ENCODE measurements around the gene AUTS2. TPM values are rescaled to one million over a fixed set of nuclear protein-coding genes. Genes with fewer than 3 reads are reported as not detected.

AUTS2 gene
- total RNA-seq, 1 experiment from 2014 or later: 50.0 TPM

DNA sequence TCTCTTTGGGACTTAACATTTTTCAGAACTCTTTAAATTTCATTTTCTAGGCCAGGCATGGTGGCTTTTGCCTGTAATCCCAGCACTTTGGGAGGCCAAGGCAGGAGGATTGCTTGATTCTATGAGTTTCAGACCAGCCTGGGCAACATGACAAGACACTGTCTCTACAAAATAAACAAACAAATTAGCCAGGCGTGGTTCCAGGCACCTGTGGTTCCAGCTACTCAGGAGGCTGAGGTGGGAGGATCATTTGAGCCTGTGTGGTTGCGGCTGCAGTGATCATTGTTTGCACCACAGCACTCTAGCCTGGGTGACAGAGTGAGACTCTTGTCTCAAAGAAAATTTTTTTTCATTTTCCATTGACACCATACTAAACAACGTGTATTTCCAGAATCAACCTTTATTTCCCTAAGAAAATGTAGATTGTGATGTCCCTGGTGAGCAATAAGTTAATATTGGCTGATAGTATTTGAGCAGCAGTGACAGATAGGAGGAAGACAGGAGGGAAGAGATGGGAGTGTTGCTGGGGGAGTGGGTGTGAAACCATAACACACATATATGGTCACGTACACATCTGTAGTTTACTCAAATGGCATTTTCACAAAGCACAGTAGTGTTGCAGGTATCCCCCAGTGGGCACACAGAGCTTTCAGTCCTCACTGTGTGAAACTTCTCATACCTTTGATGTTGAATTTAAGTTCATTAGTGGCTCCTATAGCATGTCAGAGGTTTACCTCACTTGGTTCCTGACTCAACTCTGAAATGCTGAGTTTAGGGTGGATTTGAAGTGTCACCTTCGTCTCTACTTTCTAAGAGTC lies 205.6 kb downstream of the AUTS2 start (continued):
- no peak for TF ChIP-seq ZBTB21 (CRISPR knock-in tag; IDR thresholded peaks at IDR 0.05; ENCODE audit: borderline replicate concordance)
- TF ChIP-seq CREM (CRISPR knock-in tag; IDR thresholded peaks at IDR 0.05): no peak
- TF ChIP-seq, protein P1, sequence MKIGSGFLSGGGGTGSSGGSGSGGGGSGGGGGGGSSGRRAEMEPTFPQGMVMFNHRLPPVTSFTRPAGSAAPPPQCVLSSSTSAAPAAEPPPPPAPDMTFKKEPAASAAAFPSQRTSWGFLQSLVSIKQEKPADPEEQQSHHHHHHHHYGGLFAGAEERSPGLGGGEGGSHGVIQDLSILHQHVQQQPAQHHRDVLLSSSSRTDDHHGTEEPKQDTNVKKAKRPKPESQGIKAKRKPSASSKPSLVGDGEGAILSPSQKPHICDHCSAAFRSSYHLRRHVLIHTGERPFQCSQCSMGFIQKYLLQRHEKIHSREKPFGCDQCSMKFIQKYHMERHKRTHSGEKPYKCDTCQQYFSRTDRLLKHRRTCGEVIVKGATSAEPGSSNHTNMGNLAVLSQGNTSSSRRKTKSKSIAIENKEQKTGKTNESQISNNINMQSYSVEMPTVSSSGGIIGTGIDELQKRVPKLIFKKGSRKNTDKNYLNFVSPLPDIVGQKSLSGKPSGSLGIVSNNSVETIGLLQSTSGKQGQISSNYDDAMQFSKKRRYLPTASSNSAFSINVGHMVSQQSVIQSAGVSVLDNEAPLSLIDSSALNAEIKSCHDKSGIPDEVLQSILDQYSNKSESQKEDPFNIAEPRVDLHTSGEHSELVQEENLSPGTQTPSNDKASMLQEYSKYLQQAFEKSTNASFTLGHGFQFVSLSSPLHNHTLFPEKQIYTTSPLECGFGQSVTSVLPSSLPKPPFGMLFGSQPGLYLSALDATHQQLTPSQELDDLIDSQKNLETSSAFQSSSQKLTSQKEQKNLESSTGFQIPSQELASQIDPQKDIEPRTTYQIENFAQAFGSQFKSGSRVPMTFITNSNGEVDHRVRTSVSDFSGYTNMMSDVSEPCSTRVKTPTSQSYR (CRISPR knock-in tag; IDR thresholded peaks at IDR 0.05): no peak
- TF ChIP-seq GABPB1 (CRISPR knock-in tag; IDR thresholded peaks at IDR 0.05): no peak

DNA sequence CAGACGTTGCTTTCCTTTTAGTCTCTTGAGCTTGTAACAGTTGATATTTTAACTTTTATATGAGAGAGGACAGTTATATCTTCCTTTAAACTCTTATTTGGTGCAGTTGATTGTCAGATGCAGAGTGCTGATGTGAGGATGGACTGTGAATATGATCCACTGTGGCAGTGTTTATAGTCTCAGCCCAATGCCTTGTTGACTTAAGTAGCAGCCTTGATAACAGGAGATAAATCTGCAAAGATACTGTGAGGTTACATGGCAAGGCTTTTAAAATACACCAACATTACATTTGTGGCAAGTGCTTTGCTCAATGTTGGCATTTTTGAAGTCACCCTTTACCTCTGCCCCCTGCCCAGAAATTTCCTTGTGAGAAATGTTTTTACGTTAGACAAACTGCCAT lies 206.7 kb downstream of the AUTS2 start:
- Mint-ChIP-seq H3K36me3 (no peaks in the 10 kb centered on the region), H3K27ac (no peak overlapping the region), H3K4me1 (peaks cover 21% of the 10 kb centered on the region), H3K9me3 (no peaks in the 10 kb centered on the region), H3K27me3 (ENCODE audit: low read depth) (no peaks in the 10 kb centered on the region; the same call in 1 of the 2 replicates), H3K4me3 (no peak overlapping the region)
- TF ChIP-seq MYBL2 (CRISPR knock-in tag; IDR thresholded peaks at IDR 0.05): no peak
- TF ChIP-seq, protein P2, sequence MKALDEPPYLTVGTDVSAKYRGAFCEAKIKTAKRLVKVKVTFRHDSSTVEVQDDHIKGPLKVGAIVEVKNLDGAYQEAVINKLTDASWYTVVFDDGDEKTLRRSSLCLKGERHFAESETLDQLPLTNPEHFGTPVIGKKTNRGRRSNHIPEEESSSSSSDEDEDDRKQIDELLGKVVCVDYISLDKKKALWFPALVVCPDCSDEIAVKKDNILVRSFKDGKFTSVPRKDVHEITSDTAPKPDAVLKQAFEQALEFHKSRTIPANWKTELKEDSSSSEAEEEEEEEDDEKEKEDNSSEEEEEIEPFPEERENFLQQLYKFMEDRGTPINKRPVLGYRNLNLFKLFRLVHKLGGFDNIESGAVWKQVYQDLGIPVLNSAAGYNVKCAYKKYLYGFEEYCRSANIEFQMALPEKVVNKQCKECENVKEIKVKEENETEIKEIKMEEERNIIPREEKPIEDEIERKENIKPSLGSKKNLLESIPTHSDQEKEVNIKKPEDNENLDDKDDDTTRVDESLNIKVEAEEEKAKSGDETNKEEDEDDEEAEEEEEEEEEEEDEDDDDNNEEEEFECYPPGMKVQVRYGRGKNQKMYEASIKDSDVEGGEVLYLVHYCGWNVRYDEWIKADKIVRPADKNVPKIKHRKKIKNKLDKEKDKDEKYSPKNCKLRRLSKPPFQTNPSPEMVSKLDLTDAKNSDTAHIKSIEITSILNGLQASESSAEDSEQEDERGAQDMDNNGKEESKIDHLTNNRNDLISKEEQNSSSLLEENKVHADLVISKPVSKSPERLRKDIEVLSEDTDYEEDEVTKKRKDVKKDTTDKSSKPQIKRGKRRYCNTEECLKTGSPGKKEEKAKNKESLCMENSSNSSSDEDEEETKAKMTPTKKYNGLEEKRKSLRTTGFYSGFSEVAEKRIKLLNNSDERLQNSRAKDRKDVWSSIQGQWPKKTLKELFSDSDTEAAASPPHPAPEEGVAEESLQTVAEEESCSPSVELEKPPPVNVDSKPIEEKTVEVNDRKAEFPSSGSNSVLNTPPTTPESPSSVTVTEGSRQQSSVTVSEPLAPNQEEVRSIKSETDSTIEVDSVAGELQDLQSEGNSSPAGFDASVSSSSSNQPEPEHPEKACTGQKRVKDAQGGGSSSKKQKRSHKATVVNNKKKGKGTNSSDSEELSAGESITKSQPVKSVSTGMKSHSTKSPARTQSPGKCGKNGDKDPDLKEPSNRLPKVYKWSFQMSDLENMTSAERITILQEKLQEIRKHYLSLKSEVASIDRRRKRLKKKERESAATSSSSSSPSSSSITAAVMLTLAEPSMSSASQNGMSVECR (CRISPR knock-in tag; IDR thresholded peaks at IDR 0.05; ENCODE audit: borderline replicate concordance): no peak
- ChIA-PET CTCF (no interaction called here), POLR2A (no interaction called here)
- DNase-seq (ENCODE audit: low spot score) (no peak), ATAC-seq (no peak)

DNA sequence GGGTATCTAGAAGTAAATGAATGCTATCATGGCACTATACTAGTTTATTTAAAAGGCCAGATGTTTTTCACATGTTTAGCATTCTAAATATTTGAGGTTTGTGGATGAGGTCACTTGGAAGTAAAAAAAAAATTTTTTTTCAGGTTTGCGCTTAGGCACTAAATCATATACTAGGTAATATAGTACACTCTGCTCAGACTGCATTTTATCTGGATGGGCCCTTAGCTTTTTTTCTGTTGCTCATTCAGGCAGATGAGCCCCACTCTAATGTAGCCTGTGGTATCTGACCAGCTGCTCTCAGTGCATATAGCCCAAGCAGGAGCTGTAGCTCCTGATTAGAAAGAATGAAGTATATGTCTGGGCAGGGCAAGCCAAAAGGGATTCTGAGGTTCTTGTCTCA lies 210.1 kb downstream of the AUTS2 start:
- Mint-ChIP-seq H3K4me1 (peaks cover 13% of the 10 kb centered on the region), H3K27ac (no peak overlapping the region), H3K9me3 (no peaks in the 10 kb centered on the region), H3K4me3 (no peak overlapping the region), H3K27me3 (ENCODE audit: low read depth) (no peaks in the 10 kb centered on the region; the same call in 1 of the 2 replicates), H3K36me3 (no peaks in the 10 kb centered on the region)
- TF ChIP-seq, protein P3, sequence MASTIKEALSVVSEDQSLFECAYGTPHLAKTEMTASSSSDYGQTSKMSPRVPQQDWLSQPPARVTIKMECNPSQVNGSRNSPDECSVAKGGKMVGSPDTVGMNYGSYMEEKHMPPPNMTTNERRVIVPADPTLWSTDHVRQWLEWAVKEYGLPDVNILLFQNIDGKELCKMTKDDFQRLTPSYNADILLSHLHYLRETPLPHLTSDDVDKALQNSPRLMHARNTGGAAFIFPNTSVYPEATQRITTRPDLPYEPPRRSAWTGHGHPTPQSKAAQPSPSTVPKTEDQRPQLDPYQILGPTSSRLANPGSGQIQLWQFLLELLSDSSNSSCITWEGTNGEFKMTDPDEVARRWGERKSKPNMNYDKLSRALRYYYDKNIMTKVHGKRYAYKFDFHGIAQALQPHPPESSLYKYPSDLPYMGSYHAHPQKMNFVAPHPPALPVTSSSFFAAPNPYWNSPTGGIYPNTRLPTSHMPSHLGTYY (CRISPR knock-in tag; IDR thresholded peaks at IDR 0.05): no peak
- DNase-seq (ENCODE audit: low spot score): no peak
- ChIA-PET POLR2A (no interaction called here), CTCF (no interaction called here)
- ATAC-seq: no peak

DNA sequence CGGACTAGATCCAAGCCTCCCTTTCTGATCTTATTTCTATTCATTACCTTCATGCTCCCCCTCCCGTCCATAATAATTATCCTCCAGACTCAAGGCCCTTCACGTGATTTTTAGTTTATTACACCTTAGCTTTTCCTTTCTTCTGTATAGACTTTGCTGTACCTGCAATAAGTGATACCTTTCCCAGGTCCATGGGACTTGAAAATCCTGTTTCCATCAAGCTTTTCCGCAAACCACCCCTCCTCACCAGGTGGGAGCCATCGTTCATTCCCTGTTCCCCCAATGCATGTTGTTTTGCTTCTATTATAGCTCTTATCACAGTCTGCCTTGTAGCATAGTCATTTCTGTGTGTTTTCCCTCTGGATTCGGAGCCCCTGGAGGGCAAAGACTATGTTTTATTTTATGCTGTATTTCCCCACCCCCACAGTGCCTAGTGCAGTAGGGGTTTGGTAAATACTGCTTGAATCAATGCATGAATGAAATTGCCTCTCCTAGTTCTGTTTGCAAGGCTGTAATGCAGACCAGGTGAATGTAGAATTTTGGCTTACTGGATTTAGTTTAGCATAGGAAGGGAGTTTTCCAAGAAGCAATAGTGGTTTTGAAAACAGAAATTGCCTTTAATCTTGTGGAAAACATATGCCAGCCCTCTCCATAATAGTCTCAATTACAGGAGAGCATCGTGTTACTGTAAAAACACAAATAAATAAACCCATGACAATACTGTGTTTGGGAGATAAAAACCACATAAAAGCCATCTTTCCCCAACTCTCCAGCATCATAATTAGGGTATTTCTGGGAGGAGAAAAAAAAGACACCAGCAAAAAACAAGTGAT lies 213.4 kb downstream of the AUTS2 start:
- Mint-ChIP-seq H3K27ac (no peak overlapping the region), H3K4me1 (peaks cover 16% of the 10 kb centered on the region), H3K9me3 (no peaks in the 10 kb centered on the region), H3K27me3 (ENCODE audit: low read depth) (no peaks in the 10 kb centered on the region; the same call in 1 of the 2 replicates), H3K4me3 (no peak overlapping the region), H3K36me3 (no peaks in the 10 kb centered on the region)
- no peak for ATAC-seq
- ChIA-PET POLR2A (interaction anchor here (0.5 kb wide), 1 partner anchor 451 kb away, joined by 3 read pairs; no protein-coding TSS in a partner anchor), CTCF (no interaction called here)
- DNase-seq (ENCODE audit: low spot score): no peak
- TF ChIP-seq ZNF232 (CRISPR knock-in tag; IDR thresholded peaks at IDR 0.05): no peak
- TF ChIP-seq CREM (CRISPR knock-in tag; IDR thresholded peaks at IDR 0.05): no peak
- TF ChIP-seq ESRRA (CRISPR knock-in tag; IDR thresholded peaks at IDR 0.05; ENCODE audit: borderline replicate concordance): no peak
- no peak for TF ChIP-seq FOXK1 (CRISPR knock-in tag; IDR thresholded peaks at IDR 0.05)
- TF ChIP-seq, protein P4, sequence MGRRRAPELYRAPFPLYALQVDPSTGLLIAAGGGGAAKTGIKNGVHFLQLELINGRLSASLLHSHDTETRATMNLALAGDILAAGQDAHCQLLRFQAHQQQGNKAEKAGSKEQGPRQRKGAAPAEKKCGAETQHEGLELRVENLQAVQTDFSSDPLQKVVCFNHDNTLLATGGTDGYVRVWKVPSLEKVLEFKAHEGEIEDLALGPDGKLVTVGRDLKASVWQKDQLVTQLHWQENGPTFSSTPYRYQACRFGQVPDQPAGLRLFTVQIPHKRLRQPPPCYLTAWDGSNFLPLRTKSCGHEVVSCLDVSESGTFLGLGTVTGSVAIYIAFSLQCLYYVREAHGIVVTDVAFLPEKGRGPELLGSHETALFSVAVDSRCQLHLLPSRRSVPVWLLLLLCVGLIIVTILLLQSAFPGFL (CRISPR knock-in tag; IDR thresholded peaks at IDR 0.05; ENCODE audit: borderline replicate concordance): no peak
- no peak for TF ChIP-seq CREB1 (CRISPR knock-in tag; IDR thresholded peaks at IDR 0.05)
- TF ChIP-seq, protein P5, sequence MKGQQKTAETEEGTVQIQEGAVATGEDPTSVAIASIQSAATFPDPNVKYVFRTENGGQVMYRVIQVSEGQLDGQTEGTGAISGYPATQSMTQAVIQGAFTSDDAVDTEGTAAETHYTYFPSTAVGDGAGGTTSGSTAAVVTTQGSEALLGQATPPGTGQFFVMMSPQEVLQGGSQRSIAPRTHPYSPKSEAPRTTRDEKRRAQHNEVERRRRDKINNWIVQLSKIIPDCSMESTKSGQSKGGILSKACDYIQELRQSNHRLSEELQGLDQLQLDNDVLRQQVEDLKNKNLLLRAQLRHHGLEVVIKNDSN (CRISPR knock-in tag; IDR thresholded peaks at IDR 0.05): no peak
- TF ChIP-seq IRF2 (CRISPR knock-in tag; IDR thresholded peaks at IDR 0.05; ENCODE audit: borderline replicate concordance, low read depth): no peak
- TF ChIP-seq ETV6 (CRISPR knock-in tag; IDR thresholded peaks at IDR 0.05): no peak
- TF ChIP-seq, protein P6, sequence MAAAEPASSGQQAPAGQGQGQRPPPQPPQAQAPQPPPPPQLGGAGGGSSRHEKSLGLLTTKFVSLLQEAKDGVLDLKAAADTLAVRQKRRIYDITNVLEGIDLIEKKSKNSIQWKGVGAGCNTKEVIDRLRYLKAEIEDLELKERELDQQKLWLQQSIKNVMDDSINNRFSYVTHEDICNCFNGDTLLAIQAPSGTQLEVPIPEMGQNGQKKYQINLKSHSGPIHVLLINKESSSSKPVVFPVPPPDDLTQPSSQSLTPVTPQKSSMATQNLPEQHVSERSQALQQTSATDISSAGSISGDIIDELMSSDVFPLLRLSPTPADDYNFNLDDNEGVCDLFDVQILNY (CRISPR knock-in tag; IDR thresholded peaks at IDR 0.05): no peak
